SK-N-SH (cell line): ENCODE data around the gene SDCCAG8.

ENCODE experiments used
- CTCF ChIP-seq: fragments of 200-600 bp; sonication (generic); IDR thresholded peaks from 2 replicates; pipeline ENCODE4 v1.6.1; 2017; ENCODE audit warnings: antibody characterized with exemption, mild to moderate bottlenecking, moderate library complexity
- ELF1 ChIP-seq: IDR thresholded peaks from 2 replicates; pipeline ENCODE4 v1.4.0; 2012
- POLR2AphosphoS5 ChIP-seq: IDR thresholded peaks from 2 replicates; pipeline ENCODE4 v1.6.1; 2012; ENCODE audit warnings: low read depth, low read length
- RXRA ChIP-seq: IDR thresholded peaks from 2 replicates; pipeline ENCODE4 v1.4.0; 2012; ENCODE audit warnings: low read depth, mild to moderate bottlenecking, borderline replicate concordance
- SMC3 ChIP-seq: IDR thresholded peaks from 2 replicates; pipeline ENCODE4 v1.6.1; 2012; ENCODE audit warnings: low read depth, low read length, improper control_type of control experiment
- YY1 ChIP-seq: IDR thresholded peaks from 2 replicates; pipeline ENCODE4 v1.4.0; 2012; ENCODE audit warnings: low read depth, mild to moderate bottlenecking
- TF ChIP-seq, protein P1 (sequence below): IDR thresholded peaks from 2 replicates; pipeline ENCODE4 v1.4.0; 2012; ENCODE audit warnings: low read depth, borderline replicate concordance

DNA sequence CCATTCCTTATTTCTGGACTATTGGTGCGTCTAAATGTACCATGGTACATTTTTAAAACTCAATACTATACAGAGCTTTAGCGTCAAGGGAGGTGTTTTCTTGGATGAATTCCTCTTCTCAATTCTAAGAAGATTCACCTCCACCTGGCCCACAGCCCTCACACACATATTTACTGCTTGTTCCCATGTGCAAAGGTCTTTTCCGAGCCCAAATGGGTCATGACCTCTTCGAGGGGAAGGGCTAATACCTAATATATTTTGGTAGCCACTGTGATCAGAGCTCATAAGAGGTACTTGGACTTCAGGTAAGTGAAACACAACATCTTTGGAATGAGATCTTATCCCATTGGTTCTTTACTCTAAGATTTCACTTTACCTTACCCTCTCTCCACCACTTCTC is 205.9 kb downstream of the SDCCAG8 start:
- TF ChIP-seq ELF1 (no peak), YY1 (no peak), SMC3 (no peak), CTCF (no peak), POLR2AphosphoS5 (no peak), RXRA (no peak)
- TF ChIP-seq, protein P1, sequence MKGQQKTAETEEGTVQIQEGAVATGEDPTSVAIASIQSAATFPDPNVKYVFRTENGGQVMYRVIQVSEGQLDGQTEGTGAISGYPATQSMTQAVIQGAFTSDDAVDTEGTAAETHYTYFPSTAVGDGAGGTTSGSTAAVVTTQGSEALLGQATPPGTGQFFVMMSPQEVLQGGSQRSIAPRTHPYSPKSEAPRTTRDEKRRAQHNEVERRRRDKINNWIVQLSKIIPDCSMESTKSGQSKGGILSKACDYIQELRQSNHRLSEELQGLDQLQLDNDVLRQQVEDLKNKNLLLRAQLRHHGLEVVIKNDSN, result no peak
